HFFc6 (cell line): ENCODE measurements around the gene SUCNR1. TPM values are rescaled to one million over a fixed set of nuclear protein-coding genes. Genes with fewer than 3 reads are reported as not detected.
"Not testable (repeated sequence)": the region's sequence is repeated elsewhere in the genome, so short reads cannot be mapped to it uniquely, and the experiment has no call there.

Experiments used
- DNase-seq: peaks from one replicate; pipeline ENCODE4 v3.0.0-alpha.2; 2018
- H3K27ac Mint-ChIP-seq: 2 replicates; pipeline ENCODE4 v1.8.0; 2020; ENCODE audit warnings: mild to moderate bottlenecking, mixed read lengths
- H3K27me3 Mint-ChIP-seq: 2 replicates; pipeline ENCODE4 v1.8.0; 2021; ENCODE audit warnings: mild to moderate bottlenecking, moderate library complexity, mixed read lengths; ENCODE audit not compliant: insufficient read depth
- H3K36me3 Mint-ChIP-seq: 2 replicates; pipeline ENCODE4 v1.8.0; 2021; ENCODE audit warnings: low read depth, mixed read lengths
- H3K4me1 Mint-ChIP-seq: 2 replicates; pipeline ENCODE4 v1.8.0; 2020; ENCODE audit warnings: low read depth, mixed read lengths
- H3K4me3 Mint-ChIP-seq: 2 replicates; pipeline ENCODE4 v1.8.0; 2020; ENCODE audit warnings: mild to moderate bottlenecking, moderate library complexity, mixed read lengths
- H3K9me3 Mint-ChIP-seq: 2 replicates; pipeline ENCODE4 v1.8.0; 2020; ENCODE audit warnings: mild to moderate bottlenecking, mixed read lengths
- total RNA-seq, 6 experiments: library from RNA; stranded (reverse); fragmentation: NEBNext Ultra II Directional; extraction: Animal tissue kit (Norgen Biotek cat#: 25700); gene quantifications; 2 replicates in 1 of 6; 3 replicates in 5 of 6; pipeline ENCODE4 v1.2.3, GENCODE V29; 2021
- TF ChIP-seq, protein P1 (sequence below): fragments of 200-600 bp; sonication (generic); IDR thresholded peaks from 2 replicates; pipeline ENCODE4 v1.5.0; 2021; ENCODE audit warnings: antibody characterized with exemption, mild to moderate bottlenecking

The SUCNR1 gene
- total RNA-seq, 6 experiments from 2014 or later, result not detected

DNA sequence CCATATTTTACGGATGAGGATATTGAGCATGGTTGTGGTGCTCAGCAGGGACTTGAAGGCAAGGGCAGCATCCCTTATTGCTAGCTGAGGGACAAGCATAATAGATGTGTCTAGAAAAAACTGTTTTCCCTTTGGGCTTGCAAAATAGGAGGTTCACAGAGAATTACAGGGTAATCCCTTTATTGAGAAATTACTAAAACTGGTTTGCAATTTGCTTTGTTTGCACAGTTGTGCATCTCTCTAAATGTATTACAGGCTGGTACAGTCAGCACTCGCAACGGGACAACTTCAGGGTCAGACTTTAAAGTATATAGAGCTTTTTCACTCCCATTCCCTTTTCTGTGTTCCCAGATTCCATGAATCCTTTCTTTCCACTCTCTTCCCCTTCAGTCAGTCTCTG is 51.3 kb downstream of the SUCNR1 start:
- TF ChIP-seq, protein P1, sequence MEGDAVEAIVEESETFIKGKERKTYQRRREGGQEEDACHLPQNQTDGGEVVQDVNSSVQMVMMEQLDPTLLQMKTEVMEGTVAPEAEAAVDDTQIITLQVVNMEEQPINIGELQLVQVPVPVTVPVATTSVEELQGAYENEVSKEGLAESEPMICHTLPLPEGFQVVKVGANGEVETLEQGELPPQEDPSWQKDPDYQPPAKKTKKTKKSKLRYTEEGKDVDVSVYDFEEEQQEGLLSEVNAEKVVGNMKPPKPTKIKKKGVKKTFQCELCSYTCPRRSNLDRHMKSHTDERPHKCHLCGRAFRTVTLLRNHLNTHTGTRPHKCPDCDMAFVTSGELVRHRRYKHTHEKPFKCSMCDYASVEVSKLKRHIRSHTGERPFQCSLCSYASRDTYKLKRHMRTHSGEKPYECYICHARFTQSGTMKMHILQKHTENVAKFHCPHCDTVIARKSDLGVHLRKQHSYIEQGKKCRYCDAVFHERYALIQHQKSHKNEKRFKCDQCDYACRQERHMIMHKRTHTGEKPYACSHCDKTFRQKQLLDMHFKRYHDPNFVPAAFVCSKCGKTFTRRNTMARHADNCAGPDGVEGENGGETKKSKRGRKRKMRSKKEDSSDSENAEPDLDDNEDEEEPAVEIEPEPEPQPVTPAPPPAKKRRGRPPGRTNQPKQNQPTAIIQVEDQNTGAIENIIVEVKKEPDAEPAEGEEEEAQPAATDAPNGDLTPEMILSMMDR, result no peak
- Mint-ChIP-seq H3K9me3 (peaks cover 5% of the 10 kb centered on the region; the same call in 1 of the 2 replicates), H3K4me3 (peak overlapping the region; percentile 18), H3K27me3 (no peaks in the 10 kb centered on the region), H3K27ac (peak overlapping the region; percentile 97), H3K36me3 (no peaks in the 10 kb centered on the region), H3K4me1 (peaks cover 50% of the 10 kb centered on the region)
- no peak for DNase-seq

DNA sequence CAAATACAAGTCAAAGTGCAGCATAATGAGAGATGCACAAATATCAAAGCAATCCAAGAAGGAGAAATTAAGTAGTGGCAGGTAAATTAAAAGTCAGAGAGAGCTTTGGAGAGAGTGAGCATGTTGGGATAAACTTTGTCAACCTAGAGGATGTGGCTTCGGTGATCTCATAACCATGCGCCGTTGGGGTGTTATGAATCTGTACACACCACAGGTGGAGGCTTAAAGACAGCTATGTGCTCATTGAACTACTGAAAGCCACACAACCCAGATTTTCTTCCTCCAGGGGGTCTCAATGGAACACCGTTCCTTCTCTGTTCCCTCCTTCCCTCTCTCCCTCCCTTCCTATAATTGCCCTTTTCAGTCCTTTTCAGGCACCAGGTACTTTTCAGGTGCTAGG is 52.0 kb downstream of the SUCNR1 start:
- no peak for DNase-seq
- Mint-ChIP-seq H3K27me3 (no peaks in the 10 kb centered on the region), H3K9me3 (peaks cover 5% of the 10 kb centered on the region; the same call in 1 of the 2 replicates), H3K4me1 (peaks cover 50% of the 10 kb centered on the region), H3K27ac (peak overlapping the region; percentile 97), H3K4me3 (peak overlapping the region; percentile 72), H3K36me3 (no peaks in the 10 kb centered on the region)
- TF ChIP-seq, protein P1, result no peak

DNA sequence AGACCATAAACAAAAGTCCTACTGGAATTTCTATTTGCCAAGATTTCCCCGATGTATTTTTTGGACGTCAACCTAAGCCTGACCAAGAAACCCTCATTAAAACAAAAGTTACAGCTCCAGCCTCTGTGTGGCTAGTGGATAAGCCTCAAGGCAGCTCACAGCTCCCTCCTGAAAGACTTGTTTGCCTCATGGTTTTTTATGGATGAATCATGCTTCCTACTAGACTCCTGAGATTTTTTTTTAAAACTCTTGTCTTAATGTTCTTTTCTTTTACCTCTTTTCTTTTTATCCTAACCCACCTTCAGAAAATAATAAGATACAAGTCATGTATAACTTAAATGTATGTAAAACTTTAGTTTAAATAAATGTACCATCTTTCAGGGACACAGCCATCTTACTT is 52.4 kb downstream of the SUCNR1 start:
- peak overlapping the region; percentile 72 for H3K4me3 Mint-ChIP-seq
- H3K36me3 Mint-ChIP-seq, result no peaks in the 10 kb centered on the region
- peak overlapping the region; percentile 97 for H3K27ac Mint-ChIP-seq
- TF ChIP-seq, protein P1, result no peak
- H3K9me3 Mint-ChIP-seq, result peaks cover 3% of the 10 kb centered on the region; the same call in 1 of the 2 replicates
- H3K4me1 Mint-ChIP-seq, result peaks cover 55% of the 10 kb centered on the region
- peak; percentile 89 for DNase-seq
- no peaks in the 10 kb centered on the region for H3K27me3 Mint-ChIP-seq

DNA sequence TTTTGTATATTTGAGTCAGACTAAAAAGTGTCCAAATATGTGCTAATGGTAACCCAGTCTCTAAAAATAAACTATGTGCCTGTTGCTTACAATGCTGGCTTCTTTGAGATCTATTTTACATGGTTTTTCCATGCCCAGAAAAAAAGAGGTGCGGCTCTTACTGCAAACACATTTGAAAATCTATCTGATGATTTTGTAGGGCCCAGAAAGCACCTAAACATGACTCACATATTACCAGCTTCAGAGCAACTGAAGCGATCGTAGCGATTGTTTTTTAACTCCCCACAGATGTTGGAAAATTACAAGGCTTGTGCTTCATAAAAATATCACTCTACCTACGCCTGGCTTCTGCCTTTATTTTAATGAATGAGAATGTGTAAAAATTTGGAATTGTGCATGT is 53.5 kb downstream of the SUCNR1 start:
- Mint-ChIP-seq H3K4me3 (peak overlapping the region; percentile 72), H3K27ac (peak overlapping the region; percentile 97), H3K27me3 (no peaks in the 10 kb centered on the region), H3K4me1 (peaks cover 66% of the 10 kb centered on the region), H3K9me3 (no peaks in the 10 kb centered on the region), H3K36me3 (no peaks in the 10 kb centered on the region)
- peak; percentile 75 for DNase-seq
- TF ChIP-seq, protein P1, result no peak

DNA sequence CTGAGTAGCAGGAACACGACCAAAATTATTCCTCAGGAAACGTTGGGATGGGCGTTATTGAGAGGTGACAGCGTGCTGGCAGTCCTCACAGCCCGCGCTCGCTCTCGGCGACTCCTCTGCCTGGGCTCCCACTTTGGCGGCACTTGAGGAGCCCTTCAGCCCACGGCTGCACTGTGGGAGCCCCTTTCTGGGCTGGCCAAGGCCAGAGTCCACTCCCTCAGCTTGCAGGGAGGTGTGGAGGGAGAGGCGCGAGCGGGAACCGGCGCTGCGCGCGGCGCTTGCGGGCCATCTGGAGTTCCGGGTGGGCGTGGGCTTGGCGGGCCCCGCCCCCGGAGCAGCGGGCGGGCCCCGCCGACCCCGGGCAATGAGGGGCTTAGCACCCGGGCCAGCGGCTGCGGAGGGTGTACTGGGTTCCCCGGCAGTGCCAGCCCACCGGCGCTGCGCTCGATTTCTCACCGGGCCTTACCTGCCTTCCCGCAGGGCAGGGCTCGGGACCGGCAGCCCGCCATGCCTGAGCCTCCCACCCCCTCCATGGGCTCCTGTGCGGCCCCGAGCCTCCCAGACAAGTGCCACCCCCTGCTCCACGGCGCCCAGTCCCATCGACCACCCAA is 54.6 kb downstream of the SUCNR1 start:
- H3K36me3 Mint-ChIP-seq, DNase-seq, H3K27me3 Mint-ChIP-seq, H3K9me3 Mint-ChIP-seq: not testable (repeated sequence)
- Mint-ChIP-seq H3K4me1 (peaks cover 76% of the 10 kb centered on the region), H3K27ac (peak overlapping the region; percentile 97), H3K4me3 (peak overlapping the region; percentile 72; the same call in 1 of the 2 replicates)

DNA sequence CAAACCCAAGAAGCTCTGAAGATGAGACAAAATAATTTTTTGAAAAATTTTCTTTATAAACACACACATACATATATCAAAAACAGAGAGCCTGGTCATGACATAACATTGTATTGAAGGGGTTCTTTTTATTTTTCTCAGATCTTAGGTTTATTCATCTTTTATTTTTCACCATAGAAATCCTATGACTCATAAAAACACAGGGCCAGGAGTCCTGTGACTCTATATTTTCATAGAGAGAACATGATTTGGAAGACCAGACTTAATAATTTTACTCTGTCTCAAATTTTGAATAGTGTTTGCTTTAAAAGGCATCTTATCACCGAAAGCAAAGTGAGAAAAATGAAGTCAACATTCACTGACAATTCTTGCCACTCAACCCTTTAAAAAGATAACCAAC is 57.7 kb downstream of the SUCNR1 start:
- TF ChIP-seq, protein P1, result no peak
- no peak overlapping the region for H3K4me3 Mint-ChIP-seq
- H3K27ac Mint-ChIP-seq, result peak overlapping the region; percentile 53
- H3K36me3 Mint-ChIP-seq, result no peaks in the 10 kb centered on the region
- H3K9me3 Mint-ChIP-seq, result no peaks in the 10 kb centered on the region
- H3K4me1 Mint-ChIP-seq, result peaks cover 64% of the 10 kb centered on the region
- DNase-seq, result no peak
- no peaks in the 10 kb centered on the region for H3K27me3 Mint-ChIP-seq
